ENCODE measurements around the gene CDT1. TPM values are rescaled to one million over a fixed set of nuclear protein-coding genes. Genes with fewer than 3 reads are reported as not detected.
A peak's percentile ranks its signal among the peaks of the same experiment; 100 is the strongest.

Gene CDT1
- total RNA-seq: 1.5 TPM
- polyA plus RNA-seq (ENCODE audit: insufficient read depth, low read depth, low replicate concordance): 0.56 TPM
- long read RNA-seq, donor 1, transcript CDT1-201 (10 exons, 3,240 nt): major isoform, 8 of 8 reads
- long read RNA-seq, donor 1, partial matches to known transcripts: 0 of 8 reads
- long read RNA-seq, donor 1, other reads (novel, unspliced or antisense): 0 of 8 reads
- long read RNA-seq, donor 2, partial matches to known transcripts: 0 of 3 reads
- long read RNA-seq, donor 2, other reads (novel, unspliced or antisense): 0 of 3 reads
- long read RNA-seq, donor 3, partial matches to known transcripts: 0 of 1 reads
- long read RNA-seq, donor 3, other reads (novel, unspliced or antisense): 0 of 1 reads
- long read RNA-seq, donor 4, partial matches to known transcripts: 0 of 2 reads
- long read RNA-seq, donor 4, other reads (novel, unspliced or antisense): 0 of 2 reads
- long read RNA-seq, donor 5: 0 reads
- long read RNA-seq, donor 6, partial matches to known transcripts: 0 of 4 reads
- long read RNA-seq, donor 6, other reads (novel, unspliced or antisense): 0 of 4 reads
- long read RNA-seq, donor 7, partial matches to known transcripts: 1 of 4 reads
- long read RNA-seq, donor 7, other reads (novel, unspliced or antisense): 0 of 4 reads
- long read RNA-seq, donor 8, partial matches to known transcripts: 0 of 2 reads
- long read RNA-seq, donor 8, other reads (novel, unspliced or antisense): 0 of 2 reads
- long read RNA-seq, donor 9, transcript CDT1-201 (10 exons, 3,240 nt): major isoform, 6 of 6 reads
- long read RNA-seq, donor 9, partial matches to known transcripts: 0 of 6 reads
- long read RNA-seq, donor 9, other reads (novel, unspliced or antisense): 0 of 6 reads
- long read RNA-seq, donor 10, transcript CDT1-201 (10 exons, 3,240 nt): major isoform, 6 of 6 reads
- long read RNA-seq, donor 10, partial matches to known transcripts: 0 of 6 reads
- long read RNA-seq, donor 10, other reads (novel, unspliced or antisense): 0 of 6 reads

GRCh38 chr16:88803264-88803987 is at the start of gene CDT1:
TSS of gene CDT1 (plus strand) at chr16:88803789. CDS start at chr16:88803832, 43 bp downstream.
- Histone ChIP-seq H3K9me3 (ENCODE audit: control insufficient read depth in 2 of 3, insufficient read depth in 1 of 3, low read length in 3 of 3) (no peaks in the 10 kb centered on the region), H3K9ac (ENCODE audit: low read length in 3 of 3) (peak within 1 kb of the TSS in 1 of 3 donors; percentile 18), H3K36me3 (ENCODE audit: control insufficient read depth in 2 of 3, insufficient read depth in 3 of 3, low read length in 3 of 3) (no peaks in the 10 kb centered on the region), H3K27ac (ENCODE audit: low read depth in 2 of 2, low read length in 2 of 2) (no peak within 1 kb of the TSS), H3K4me1 (ENCODE audit: control insufficient read depth in 2 of 3, insufficient read depth in 2 of 3, low read depth in 1 of 3, low read length in 3 of 3) (peaks cover 0 to 3% (median 0%) of the 10 kb centered on the region in 3 donors), H3K27me3 (ENCODE audit: control insufficient read depth, insufficient read depth, low read length) (no peaks in the 10 kb centered on the region), H3K4me3 (ENCODE audit: low read length in 3 of 3) (peak within 1 kb of the TSS; percentile 39 to 63 (median 55))
- FAIRE-seq: no peak
- DNase-seq: peak; percentile 86 to 95 (median 91)
- TF ChIP-seq, protein P1, sequence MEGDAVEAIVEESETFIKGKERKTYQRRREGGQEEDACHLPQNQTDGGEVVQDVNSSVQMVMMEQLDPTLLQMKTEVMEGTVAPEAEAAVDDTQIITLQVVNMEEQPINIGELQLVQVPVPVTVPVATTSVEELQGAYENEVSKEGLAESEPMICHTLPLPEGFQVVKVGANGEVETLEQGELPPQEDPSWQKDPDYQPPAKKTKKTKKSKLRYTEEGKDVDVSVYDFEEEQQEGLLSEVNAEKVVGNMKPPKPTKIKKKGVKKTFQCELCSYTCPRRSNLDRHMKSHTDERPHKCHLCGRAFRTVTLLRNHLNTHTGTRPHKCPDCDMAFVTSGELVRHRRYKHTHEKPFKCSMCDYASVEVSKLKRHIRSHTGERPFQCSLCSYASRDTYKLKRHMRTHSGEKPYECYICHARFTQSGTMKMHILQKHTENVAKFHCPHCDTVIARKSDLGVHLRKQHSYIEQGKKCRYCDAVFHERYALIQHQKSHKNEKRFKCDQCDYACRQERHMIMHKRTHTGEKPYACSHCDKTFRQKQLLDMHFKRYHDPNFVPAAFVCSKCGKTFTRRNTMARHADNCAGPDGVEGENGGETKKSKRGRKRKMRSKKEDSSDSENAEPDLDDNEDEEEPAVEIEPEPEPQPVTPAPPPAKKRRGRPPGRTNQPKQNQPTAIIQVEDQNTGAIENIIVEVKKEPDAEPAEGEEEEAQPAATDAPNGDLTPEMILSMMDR (IDR thresholded peaks at IDR 0.05; ENCODE audit: borderline replicate concordance, extremely low read depth, insufficient read depth): no peak
- intact Hi-C loops (cut with DNase I): no loop called here

- peaks cover 0 to 16% (median 0%) of the 10 kb centered on the region in 3 donors for H3K4me1 ChIP-seq (ENCODE audit: control insufficient read depth in 2 of 3, insufficient read depth in 2 of 3, low read depth in 1 of 3, low read length in 3 of 3)
- no peak overlapping the region for H3K9ac ChIP-seq (ENCODE audit: low read length in 3 of 3)
- no peak overlapping the region for H3K27ac ChIP-seq (ENCODE audit: low read depth in 2 of 2, low read length in 2 of 2)
- no peaks in the 10 kb centered on the region for H3K27me3 ChIP-seq (ENCODE audit: control insufficient read depth, insufficient read depth, low read length)
- FAIRE-seq (no peak), DNase-seq (no peak)
- no peaks in the 10 kb centered on the region for H3K36me3 ChIP-seq (ENCODE audit: control insufficient read depth in 2 of 3, insufficient read depth in 3 of 3, low read length in 3 of 3)
- H3K4me3 ChIP-seq (ENCODE audit: low read length in 3 of 3): no peak overlapping the region
- TF ChIP-seq, protein P1 (IDR thresholded peaks at IDR 0.05; ENCODE audit: borderline replicate concordance, extremely low read depth, insufficient read depth): no peak
- H3K9me3 ChIP-seq (ENCODE audit: control insufficient read depth in 2 of 3, insufficient read depth in 1 of 3, low read length in 3 of 3): no peaks in the 10 kb centered on the region
- intact Hi-C loops (cut with DNase I): no loop called here
Observed at GRCh38 chr16:88754109-88754911, 49.3 kb upstream of the CDT1 start.
